ENCODE results near the gene SRP9.
"Not testable (repeated sequence)": the region's sequence is repeated elsewhere in the genome, so short reads cannot be mapped to it uniquely, and the experiment has no call there.

Gene SRP9

GRCh38 chr1:225780630-225781029, 3.0 kb downstream of the SRP9 start:
- H3K27ac ChIP-seq (ENCODE audit: low read depth, low read length) = no peak overlapping the region
- no peaks in the 10 kb centered on the region for H3K9me2 ChIP-seq (replicated peaks; ENCODE audit: control insufficient read depth, low read length)
- peaks cover 47% of the 10 kb centered on the region for H3K4me1 ChIP-seq (ENCODE audit: control insufficient read depth, low read length)
- H3K9me3 ChIP-seq (ENCODE audit: control insufficient read depth, insufficient read depth, low read length) = no peaks in the 10 kb centered on the region
- H3F3A ChIP-seq (ENCODE audit: control insufficient read depth, insufficient read depth) = no peaks in the 10 kb centered on the region; the same call in 1 of the 2 replicates
- H3K36me3 ChIP-seq (ENCODE audit: control insufficient read depth, low read length) = peaks cover 68% of the 10 kb centered on the region
- H4K20me1 ChIP-seq (ENCODE audit: control insufficient read depth, insufficient read depth, low read depth, low read length) = peaks cover 26% of the 10 kb centered on the region
- H3K4me2 ChIP-seq (ENCODE audit: low read length) = peak overlapping the region; percentile 11; the same call in 1 of the 2 replicates
- H3K27me3 ChIP-seq (ENCODE audit: control insufficient read depth, low read length) = no peaks in the 10 kb centered on the region
- H3K4me3 ChIP-seq (ENCODE audit: low read length) = peak overlapping the region; percentile 13; the same call in 1 of the 2 replicates
- peaks cover 78% of the 10 kb centered on the region for H3K79me2 ChIP-seq (ENCODE audit: control insufficient read depth, low read length)
- TF ChIP-seq CTCF (IDR thresholded peaks at IDR 0.05; ENCODE audit: low read depth, low read length, poor library complexity, severe bottlenecking) = no peak
- TF ChIP-seq EZH2phosphoT487 (IDR thresholded peaks at IDR 0.05; ENCODE audit: borderline replicate concordance, low read length) = no peak

GRCh38 chr1:225789142-225789541, 11.5 kb downstream of the SRP9 start:
- H3K4me2 ChIP-seq (ENCODE audit: low read length); H4K20me1 ChIP-seq (ENCODE audit: control insufficient read depth, insufficient read depth, low read depth, low read length); H3K4me1 ChIP-seq (ENCODE audit: control insufficient read depth, low read length); H3K27me3 ChIP-seq (ENCODE audit: control insufficient read depth, low read length); H3K9me3 ChIP-seq (ENCODE audit: control insufficient read depth, insufficient read depth, low read length); H3K9me2 ChIP-seq (replicated peaks; ENCODE audit: control insufficient read depth, low read length); H3F3A ChIP-seq (ENCODE audit: control insufficient read depth, insufficient read depth); H3K4me3 ChIP-seq (ENCODE audit: low read length); H3K27ac ChIP-seq (ENCODE audit: low read depth, low read length): not testable (repeated sequence)
- peaks cover 70% of the 10 kb centered on the region for H3K36me3 ChIP-seq (ENCODE audit: control insufficient read depth, low read length)
- peaks cover 31% of the 10 kb centered on the region for H3K79me2 ChIP-seq (ENCODE audit: control insufficient read depth, low read length)

- no peaks in the 10 kb centered on the region for H3K9me2 ChIP-seq (replicated peaks; ENCODE audit: control insufficient read depth, low read length)
- H3K36me3 ChIP-seq (ENCODE audit: control insufficient read depth, low read length) = peaks cover 18% of the 10 kb centered on the region
- H3K4me1 ChIP-seq (ENCODE audit: control insufficient read depth, low read length) = no peaks in the 10 kb centered on the region
- H3K27me3 ChIP-seq (ENCODE audit: control insufficient read depth, low read length) = no peaks in the 10 kb centered on the region
- TF ChIP-seq CTCF (IDR thresholded peaks at IDR 0.05; ENCODE audit: low read depth, low read length, poor library complexity, severe bottlenecking) (no peak), EZH2phosphoT487 (IDR thresholded peaks at IDR 0.05; ENCODE audit: borderline replicate concordance, low read length) (no peak)
- H4K20me1 ChIP-seq (ENCODE audit: control insufficient read depth, insufficient read depth, low read depth, low read length) = no peaks in the 10 kb centered on the region
- no peak overlapping the region for H3K4me3 ChIP-seq (ENCODE audit: low read length)
- H3K4me2 ChIP-seq (ENCODE audit: low read length) = no peak overlapping the region
- H3K79me2 ChIP-seq (ENCODE audit: control insufficient read depth, low read length) = no peaks in the 10 kb centered on the region; the same call in 1 of the 2 replicates
- peaks cover 5% of the 10 kb centered on the region for H3F3A ChIP-seq (ENCODE audit: control insufficient read depth, insufficient read depth)
- H3K27ac ChIP-seq (ENCODE audit: low read depth, low read length) = no peak overlapping the region
- no peaks in the 10 kb centered on the region for H3K9me3 ChIP-seq (ENCODE audit: control insufficient read depth, insufficient read depth, low read length)
Observed at GRCh38 chr1:225794954-225795353, 17.3 kb downstream of the SRP9 start.

- not testable (repeated sequence) for H3K27me3 ChIP-seq (ENCODE audit: control insufficient read depth, low read length); H3K4me2 ChIP-seq (ENCODE audit: low read length); H3F3A ChIP-seq (ENCODE audit: control insufficient read depth, insufficient read depth); H3K27ac ChIP-seq (ENCODE audit: low read depth, low read length); H3K9me3 ChIP-seq (ENCODE audit: control insufficient read depth, insufficient read depth, low read length); H3K4me3 ChIP-seq (ENCODE audit: low read length); H4K20me1 ChIP-seq (ENCODE audit: control insufficient read depth, insufficient read depth, low read depth, low read length); H3K4me1 ChIP-seq (ENCODE audit: control insufficient read depth, low read length); H3K79me2 ChIP-seq (ENCODE audit: control insufficient read depth, low read length); H3K36me3 ChIP-seq (ENCODE audit: control insufficient read depth, low read length); H3K9me2 ChIP-seq (replicated peaks; ENCODE audit: control insufficient read depth, low read length)
Observed at GRCh38 chr1:225796097-225796496, 18.5 kb downstream of the SRP9 start.

- H3K27ac ChIP-seq (ENCODE audit: low read depth, low read length); H3K4me2 ChIP-seq (ENCODE audit: low read length); H3K27me3 ChIP-seq (ENCODE audit: control insufficient read depth, low read length); H3K79me2 ChIP-seq (ENCODE audit: control insufficient read depth, low read length); H3K9me3 ChIP-seq (ENCODE audit: control insufficient read depth, insufficient read depth, low read length); H3K9me2 ChIP-seq (replicated peaks; ENCODE audit: control insufficient read depth, low read length); H4K20me1 ChIP-seq (ENCODE audit: control insufficient read depth, insufficient read depth, low read depth, low read length); H3K36me3 ChIP-seq (ENCODE audit: control insufficient read depth, low read length); H3F3A ChIP-seq (ENCODE audit: control insufficient read depth, insufficient read depth); H3K4me1 ChIP-seq (ENCODE audit: control insufficient read depth, low read length); H3K4me3 ChIP-seq (ENCODE audit: low read length): not testable (repeated sequence)
Observed at GRCh38 chr1:225801146-225801545, 23.5 kb downstream of the SRP9 start.
